Measurements from ENCODE around the gene TBC1D21.

Gene TBC1D21

DNA sequence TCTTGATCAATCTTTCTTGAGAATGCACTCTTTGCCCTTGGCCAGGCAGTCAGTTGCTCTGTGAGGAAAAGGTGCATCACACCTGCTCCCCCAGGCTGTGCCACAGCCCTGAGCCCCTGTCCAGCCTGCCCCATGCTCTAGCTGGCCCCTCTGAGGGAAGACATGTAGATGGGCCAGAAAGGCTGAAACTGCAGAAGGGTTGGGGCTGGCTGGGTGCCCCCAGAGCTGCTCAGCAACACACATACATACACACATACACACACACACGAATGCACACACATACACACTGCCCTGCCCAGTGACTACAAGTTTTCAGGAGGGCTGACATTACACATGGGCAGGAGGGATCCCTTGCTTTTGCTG lies 16.4 kb downstream of the TBC1D21 start:
- no peak for DNase-seq

DNA sequence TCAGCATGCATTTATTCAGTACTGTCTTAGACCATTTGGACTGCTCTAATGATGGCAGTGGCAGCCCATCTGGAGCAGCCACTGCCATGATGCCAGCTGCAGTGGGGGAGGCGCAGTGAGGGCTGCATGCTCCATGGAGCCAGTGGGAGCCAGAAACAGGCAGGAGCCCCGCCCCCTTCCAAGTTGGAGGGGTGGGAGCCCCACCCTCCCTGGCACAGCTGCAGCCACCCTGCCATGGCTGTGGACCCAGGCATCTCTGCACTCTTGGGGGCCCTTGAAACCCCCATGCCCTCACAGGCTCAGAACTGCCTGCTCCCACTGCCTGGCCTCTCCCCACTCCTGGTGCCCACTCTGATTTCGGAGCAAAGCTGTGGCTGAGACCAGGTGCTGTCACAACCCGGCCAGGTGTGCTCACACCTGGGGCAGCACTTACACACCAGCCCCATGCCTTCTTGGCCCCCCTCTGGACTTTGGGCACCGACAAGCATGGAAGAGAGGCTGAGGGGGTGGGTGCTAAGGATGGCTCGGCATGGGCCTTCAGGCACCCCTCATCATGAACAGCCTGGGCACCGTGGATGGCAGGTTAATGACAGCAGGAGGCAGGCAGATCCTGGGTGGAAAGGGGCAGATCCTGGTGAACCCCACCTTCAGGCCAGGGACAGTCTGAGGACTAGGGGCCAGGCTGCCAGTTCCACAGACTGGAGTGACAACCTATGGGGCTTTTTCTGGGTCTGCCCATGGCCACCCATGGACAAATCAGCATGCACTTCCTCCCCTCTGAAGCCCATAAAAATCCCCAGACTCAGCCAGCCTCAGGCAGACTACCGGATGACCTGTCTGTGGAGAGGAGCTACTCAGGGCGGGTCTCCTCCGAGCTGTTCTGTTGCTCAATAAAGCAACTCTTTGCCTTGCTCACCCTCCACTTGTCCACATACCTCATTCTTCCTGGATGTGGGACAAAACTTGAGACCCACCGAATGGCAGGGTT lies 18.3 kb downstream of the TBC1D21 start:
- DNase-seq: no peak

GRCh38 chr15:73892446-73893226 lies 19.3 kb downstream of the TBC1D21 start:
- DNase-seq: no peak

GRCh38 chr15:73894133-73894814 lies 20.9 kb downstream of the TBC1D21 start:
- no peak for DNase-seq

- DNase-seq: peak; percentile 70
Observed at GRCh38 chr15:73897441-73898261, 24.3 kb downstream of the TBC1D21 start.

DNA sequence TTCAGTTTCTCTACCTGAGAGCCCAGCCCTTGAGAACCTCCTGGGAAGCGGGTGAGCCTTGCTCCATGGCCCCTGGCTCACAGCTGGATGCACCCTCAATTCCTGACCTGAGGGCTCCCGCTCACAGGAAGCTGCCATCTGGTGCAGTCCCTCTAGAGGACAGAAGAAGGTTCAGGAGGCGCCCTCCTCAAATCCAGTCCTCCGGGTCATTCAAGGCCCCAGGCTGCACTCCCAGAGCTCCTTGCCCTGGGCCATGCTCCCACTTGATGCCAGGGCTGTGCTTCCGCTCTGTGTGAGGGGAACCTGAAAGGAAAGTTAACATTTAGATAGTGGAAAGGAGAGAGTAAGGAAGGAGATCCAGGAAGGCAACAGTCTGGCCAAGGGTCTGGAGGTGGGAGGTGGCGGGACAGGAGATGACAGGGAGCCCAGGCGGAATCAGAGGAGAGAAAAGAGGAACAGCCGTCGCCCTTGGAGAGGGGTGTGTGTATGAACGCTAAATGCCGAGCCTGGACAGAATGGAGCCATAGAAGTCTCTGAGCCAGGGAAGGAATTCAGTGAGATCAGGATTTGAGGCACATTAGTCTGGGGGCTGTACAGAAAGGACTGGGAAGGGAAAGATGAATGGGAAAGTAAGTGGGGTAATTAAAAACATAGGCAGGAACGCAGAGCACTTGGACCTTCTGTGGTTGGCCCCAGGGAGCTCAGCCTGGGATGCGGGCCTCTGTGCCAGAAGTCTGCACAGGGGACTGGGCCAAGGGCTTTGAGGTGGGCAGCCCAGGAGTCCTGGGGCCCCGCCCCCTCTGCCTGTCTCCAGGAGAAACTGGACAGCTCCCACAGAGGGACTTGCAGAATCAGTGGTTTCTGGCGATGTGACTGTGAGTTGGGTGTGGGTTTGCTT lies 26.1 kb downstream of the TBC1D21 start:
- no peak for DNase-seq

DNA sequence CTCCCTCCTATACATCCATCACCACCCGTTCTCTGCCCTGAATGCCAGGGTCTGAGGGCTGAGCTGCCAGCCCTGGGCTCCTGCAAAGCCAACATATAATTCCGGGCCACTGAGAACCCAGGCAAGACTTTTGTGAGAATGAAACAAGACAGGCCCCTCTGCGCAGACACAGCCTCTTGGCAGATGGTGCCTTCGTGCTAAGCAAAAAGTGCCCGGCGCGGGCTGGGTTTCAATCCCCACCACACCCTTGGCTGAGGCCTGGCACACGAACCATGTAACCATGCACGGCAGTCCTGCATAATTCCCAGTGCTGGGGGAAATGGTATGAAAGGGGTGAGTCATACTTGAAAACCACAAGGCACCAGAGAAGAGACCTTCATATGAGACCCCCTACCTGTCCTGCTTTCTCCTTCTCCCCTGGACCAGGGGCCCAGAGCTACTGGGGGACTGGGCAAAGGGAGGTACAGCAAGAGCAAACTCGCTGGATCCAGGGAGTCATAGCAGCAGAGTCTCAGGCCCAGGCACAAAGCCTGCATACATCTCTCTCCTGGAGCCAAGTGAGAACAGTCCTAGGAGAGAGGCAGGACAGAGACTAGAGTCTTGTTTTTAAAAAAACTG lies 26.8 kb downstream of the TBC1D21 start:
- no peak for DNase-seq

GRCh38 chr15:73901126-73901810 lies 27.9 kb downstream of the TBC1D21 start:
- DNase-seq: no peak

DNA sequence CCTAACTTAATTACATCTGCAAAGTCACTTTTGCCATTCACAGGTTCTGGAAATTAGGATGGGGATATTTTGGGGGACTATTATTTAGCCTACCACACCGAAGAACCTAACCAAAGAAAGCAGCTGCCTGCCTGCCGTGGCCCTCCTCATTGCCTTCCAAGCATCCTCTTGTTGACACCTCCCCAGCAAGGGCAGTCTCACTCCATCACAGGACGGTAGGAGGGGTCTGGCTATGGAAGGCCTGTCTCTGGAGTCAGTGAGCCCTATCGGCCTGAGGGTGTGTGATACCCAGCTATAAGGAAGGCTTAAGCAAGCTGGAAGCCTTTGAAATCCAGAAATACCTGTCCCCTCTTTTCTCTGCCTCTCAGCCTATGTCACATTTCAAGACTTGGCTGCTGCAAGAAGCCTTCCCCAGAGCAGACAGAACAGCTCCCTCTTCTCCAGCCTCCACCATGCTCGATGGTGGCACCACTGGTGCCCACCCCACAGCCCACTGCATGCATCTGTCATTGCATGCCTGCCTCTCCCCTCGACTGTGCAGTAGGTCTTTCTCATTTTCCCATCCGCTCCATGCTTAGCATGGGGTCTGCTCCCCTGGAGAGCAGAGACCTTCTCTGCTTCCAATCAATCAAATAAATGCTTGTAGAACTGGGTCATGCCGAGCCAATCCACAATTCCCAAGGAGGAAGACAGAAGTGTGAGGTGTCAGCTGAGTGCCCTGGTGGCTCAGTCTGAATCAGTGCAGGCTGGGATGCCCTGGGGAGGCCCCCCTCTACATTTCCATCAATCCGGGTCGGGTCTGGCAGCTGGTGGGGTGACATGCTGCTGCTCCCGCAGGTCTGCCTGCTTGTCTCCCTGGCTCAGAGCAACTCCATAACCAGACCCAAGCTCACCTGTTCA lies 29.0 kb downstream of the TBC1D21 start:
- no peak for DNase-seq

DNA sequence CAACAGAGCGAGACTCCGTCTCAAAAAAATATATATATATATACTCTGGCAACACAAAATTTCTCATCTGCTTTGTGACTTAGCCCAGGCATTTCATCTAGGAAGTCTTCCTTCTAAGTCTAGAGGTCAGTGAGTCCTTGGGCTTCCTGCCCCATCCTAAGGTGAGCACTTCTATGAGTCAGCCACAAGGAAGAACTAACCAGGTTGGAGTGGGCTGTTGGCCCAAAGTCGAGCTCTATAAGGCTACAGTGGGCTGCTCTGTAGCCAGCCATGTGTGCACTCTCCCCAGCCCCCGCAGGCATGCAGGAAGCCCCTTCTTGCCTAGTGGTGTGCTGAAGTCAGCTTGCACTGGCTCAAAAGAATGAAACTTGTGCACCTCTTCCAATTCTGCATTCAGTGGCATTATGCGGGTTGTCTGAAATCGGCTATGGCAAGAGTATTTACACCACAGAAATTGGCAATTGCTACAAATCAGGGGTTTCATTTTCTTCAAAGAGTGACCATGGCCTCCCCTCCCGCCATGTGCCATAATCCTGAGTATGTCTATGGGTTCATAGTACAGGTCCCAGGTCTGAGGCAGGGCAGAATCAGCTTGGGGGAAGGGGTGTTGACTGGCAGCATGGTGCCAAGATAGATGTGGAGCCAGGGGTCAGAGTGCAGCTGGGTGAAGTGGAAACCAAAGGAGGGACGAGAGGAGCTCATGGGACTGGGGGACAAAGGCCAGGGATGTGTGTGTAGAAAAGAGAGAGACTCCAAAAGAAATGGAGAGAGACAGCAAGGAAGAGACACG lies 30.9 kb downstream of the TBC1D21 start:
- no peak for DNase-seq

DNA sequence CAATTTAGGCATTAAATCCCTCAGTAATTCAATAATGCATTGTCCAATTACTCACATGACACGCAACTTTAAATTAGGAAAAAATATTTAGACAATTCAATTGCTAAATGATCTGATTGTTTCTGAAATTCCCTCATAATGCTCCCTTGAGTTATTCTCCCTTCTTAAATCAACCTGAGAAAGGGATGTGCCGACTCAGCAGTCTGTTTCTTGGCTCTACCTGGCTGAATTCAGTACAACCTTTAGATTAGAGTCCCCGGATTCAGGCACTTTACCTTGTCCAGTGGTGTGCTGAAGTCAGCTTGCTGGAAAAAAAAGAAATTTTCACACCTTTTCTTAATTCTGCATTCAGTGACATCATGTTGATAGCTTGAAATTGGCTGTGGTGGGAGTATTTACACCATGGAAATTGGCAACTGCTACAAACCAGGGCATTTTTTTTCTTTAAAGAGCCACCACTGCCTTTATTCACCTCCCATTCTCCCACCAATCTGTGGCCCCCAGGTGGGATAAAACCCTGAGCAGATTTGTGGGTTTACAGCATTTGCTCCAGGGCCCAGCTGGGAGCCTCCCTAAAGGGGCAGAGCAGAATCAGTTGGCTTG lies 32.0 kb downstream of the TBC1D21 start:
- no peak for DNase-seq

DNA sequence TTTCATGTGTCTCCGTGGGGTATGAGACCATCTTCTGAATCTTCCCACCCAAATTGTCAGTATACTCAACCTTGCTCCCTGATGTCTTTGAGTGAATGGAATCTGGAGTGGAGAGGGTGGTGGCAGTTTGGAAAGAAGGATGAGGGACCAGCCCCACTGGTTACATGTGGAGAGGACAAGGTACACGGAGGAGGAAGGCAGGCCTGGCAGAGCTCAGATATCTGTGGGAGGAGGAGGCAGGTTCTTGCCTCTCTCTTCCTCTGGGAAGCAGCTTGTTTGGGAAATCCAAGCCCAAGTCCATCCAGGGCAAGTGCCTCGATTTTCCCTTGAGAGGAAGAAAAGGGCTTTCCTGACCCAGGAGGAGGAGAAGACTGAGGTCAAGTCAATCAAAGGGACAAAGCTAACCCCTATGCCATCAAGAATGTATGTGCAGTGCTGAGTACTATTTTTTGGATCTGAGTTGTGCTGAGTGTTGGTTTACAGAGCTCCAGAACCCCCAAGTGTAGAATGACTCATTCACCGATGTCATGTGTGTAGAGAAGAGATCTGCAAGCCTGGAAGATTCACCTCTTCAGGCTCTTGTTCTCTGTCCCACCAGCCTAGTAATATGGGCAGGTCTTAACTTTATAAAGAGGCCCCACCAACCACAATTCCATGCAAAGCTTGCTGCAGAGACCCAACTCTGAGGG lies 33.1 kb downstream of the TBC1D21 start:
- DNase-seq: no peak

DNA sequence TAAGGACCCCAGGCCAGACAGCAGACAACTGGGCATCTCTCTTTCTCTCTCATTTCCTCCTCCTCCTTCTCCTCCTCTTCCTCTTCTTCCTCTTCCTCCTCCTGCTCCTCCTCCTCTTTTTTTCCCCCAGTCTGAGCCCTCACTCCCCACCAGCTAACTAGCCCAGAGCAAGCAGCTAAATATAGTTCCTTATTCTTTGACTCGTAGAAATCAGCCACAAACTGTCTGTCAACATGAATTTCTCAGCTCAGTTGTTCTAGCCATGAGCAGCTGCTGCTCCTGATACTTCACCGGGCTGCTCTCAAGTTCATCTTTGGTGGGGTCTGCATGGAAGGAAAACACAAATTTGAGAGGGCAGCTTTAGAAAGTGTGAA lies 33.7 kb downstream of the TBC1D21 start:
- DNase-seq: no peak

DNA sequence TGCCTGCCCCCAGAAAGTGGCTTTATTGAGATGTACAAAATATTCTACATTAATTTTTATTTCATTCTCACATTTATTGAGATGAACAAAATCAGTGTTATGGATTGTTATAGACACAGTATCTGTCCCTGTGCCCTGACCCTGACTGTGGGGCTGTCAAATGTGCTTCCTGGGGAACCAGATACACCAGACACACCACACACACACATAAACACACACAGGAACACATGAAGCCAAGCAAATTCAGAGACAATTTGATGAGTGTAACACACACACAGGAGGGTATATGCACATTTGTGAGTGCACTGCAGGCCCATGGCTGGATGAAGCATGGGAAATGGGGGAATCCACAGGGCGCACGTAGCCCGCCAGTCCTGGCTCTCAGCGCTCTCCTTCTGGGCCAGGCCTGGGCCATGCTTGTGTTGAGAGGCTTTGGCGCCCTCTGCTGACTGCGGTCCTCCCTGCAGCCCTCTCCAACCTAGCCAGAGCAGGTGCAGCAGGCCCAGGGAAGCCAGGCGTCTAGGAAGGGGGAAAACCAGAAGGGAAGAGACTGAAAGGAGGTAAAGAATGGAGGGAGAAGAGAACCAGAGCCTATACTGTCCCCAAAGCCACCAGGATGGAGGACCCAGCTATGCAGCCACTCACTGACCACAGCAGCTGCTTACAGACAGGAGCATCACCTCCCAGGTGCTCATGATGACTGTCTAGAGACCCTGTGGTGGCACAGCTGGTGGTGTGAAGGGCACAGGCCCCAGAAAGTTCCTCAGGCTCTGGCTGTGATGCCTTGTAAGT lies 34.9 kb downstream of the TBC1D21 start:
- DNase-seq: peak; percentile 75

DNA sequence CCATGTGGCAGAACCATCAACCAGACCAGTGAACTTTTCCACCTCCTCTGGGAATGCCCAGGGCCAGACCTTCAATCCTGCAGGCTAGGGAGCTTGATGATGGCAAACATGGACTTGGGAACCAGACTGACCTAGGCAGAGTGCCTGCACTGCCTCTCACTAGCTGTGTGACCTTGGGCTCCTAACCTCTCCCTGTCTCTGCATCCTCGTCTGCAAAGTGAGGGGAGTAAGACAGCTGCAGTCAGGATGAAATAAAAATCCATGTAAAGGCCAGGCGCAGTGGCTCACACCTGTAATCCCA lies 35.4 kb downstream of the TBC1D21 start:
- DNase-seq: no peak

DNA sequence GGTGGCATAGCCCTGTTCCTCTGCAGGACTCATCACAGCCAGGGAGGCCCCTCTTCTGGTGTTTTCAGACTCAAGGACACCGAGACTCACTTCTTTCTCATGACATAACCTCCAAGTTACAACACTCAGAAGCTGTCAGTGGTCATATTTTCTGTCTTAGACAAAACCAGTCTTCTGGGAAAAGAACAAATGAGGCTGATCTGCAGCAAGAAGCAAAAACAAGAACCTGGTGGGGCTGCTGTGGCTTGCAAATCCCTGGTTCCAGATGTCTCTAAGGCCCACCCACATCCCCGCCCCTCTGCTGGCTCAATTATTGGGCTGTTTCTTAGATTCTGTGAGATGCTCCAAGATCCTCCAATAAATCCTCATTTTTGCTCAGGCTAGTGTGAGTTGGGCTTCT lies 36.3 kb downstream of the TBC1D21 start:
- no peak for DNase-seq

All from CD4-positive, alpha-beta T cell treated with Interleukin-17A for 1 hour (primary cell).